ENCODE results near the gene LMBR1L.

GRCh38 chr12:49098703-49099102 lies 11.9 kb downstream of the LMBR1L start:
- TF ChIP-seq MXI1 (IDR thresholded peaks at IDR 0.05; ENCODE audit: low read depth, low read length) (no peak), EZH2 (IDR thresholded peaks at IDR 0.05; ENCODE audit: borderline replicate concordance, control insufficient read depth, low read depth, low read length) (no peak), ASH2L (IDR thresholded peaks at IDR 0.05; ENCODE audit: borderline replicate concordance, low read depth) (no peak), RBBP5 (conservative IDR thresholded peaks at IDR 0.05) (no peak), HDAC2 (IDR thresholded peaks at IDR 0.05) (no peak), SUPT20H (IDR thresholded peaks at IDR 0.05; ENCODE audit: borderline replicate concordance, control insufficient read depth, low read depth, low read length) (no peak), SPI1 (IDR thresholded peaks at IDR 0.05; ENCODE audit: borderline replicate concordance, insufficient read depth, low read depth, low read length) (no peak), CBX5 (IDR thresholded peaks at IDR 0.05; ENCODE audit: low read depth) (no peak), EP300 (IDR thresholded peaks at IDR 0.05; ENCODE audit: borderline replicate concordance in 1 of 2, control insufficient read depth in 1 of 2, low read depth in 2 of 2, low read length in 2 of 2) (no peak), POLR2A (IDR thresholded peaks at IDR 0.05; ENCODE audit: low read depth, low read length) (no peak)
- TF ChIP-seq, protein P1, sequence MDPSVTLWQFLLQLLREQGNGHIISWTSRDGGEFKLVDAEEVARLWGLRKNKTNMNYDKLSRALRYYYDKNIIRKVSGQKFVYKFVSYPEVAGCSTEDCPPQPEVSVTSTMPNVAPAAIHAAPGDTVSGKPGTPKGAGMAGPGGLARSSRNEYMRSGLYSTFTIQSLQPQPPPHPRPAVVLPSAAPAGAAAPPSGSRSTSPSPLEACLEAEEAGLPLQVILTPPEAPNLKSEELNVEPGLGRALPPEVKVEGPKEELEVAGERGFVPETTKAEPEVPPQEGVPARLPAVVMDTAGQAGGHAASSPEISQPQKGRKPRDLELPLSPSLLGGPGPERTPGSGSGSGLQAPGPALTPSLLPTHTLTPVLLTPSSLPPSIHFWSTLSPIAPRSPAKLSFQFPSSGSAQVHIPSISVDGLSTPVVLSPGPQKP (IDR thresholded peaks at IDR 0.05; ENCODE audit: low read depth, low read length) = no peak

Measured in GM12878 (cell line).